ENCODE results near the gene FER1L5. TPM values are rescaled to one million over a fixed set of nuclear protein-coding genes. Genes with fewer than 3 reads are reported as not detected.

FER1L5 gene
- total and polyA plus RNA-seq, 2 of the 8 experiments (the other 6 are each of a cell fraction or from before 2014, with no cell fraction given): 0.23 to 0.88 TPM

- Histone ChIP-seq H3K23me2 (ENCODE audit: low read depth, low read length) (no peaks in the 10 kb centered on the region), H3K4me1 (replicated peaks in 1 of 4; ENCODE audit: control insufficient read depth in 3 of 4, insufficient read depth in 4 of 4, low read length in 3 of 4) (no peaks in the 10 kb centered on the region), H3K18ac (ENCODE audit: extremely low read depth, low read length) (no peak overlapping the region), H3K9me3 (ENCODE audit: insufficient read depth in 2 of 2, low read depth in 1 of 2, low read length in 1 of 2) (no peaks in the 10 kb centered on the region), H3K79me2 (ENCODE audit: control insufficient read depth in 1 of 2, insufficient read depth in 2 of 2, low read length in 2 of 2) (no peaks in the 10 kb centered on the region), H2BK12ac (ENCODE audit: low read depth, low read length) (no peak overlapping the region), H2BK20ac (ENCODE audit: low read length) (no peak overlapping the region), H4K8ac (ENCODE audit: extremely low read depth, insufficient read depth, low read length) (no peak overlapping the region), H2BK5ac (ENCODE audit: low read depth, low read length) (no peak overlapping the region; the same call in 1 of the 2 replicates), H3K14ac (ENCODE audit: insufficient read length) (no peak overlapping the region), H4K5ac (ENCODE audit: insufficient read length, low read depth, low read length) (no peak overlapping the region), H3K4me3 (ENCODE audit: extremely low read depth in 1 of 4, insufficient read depth in 2 of 4, low read depth in 3 of 4, low read length in 4 of 4) (no peak overlapping the region), H3K9ac (replicated peaks in 1 of 4; ENCODE audit: extremely low read depth in 1 of 4, low read depth in 3 of 4, low read length in 3 of 4) (no peak overlapping the region), H3K4me2 (ENCODE audit: insufficient read depth in 1 of 2, low read depth in 2 of 2, low read length in 2 of 2) (no peak overlapping the region), H3K79me1 (ENCODE audit: low read depth, low read length) (no peaks in the 10 kb centered on the region), H3K4ac (replicated peaks; ENCODE audit: insufficient read length, low read depth, low read length) (no peak overlapping the region), H4K91ac (replicated peaks; ENCODE audit: insufficient read length, low read length) (no peak overlapping the region), H3K27me3 (replicated peaks in 1 of 4; ENCODE audit: control insufficient read depth in 3 of 4, extremely low read depth in 1 of 4, insufficient read depth in 3 of 4, low read length in 3 of 4) (no peaks in the 10 kb centered on the region), H4K20me1 (replicated peaks in 1 of 2; ENCODE audit: control insufficient read depth in 1 of 2, insufficient read depth in 2 of 2, low read length in 2 of 2) (no peaks in the 10 kb centered on the region), H3K27ac (ENCODE audit: low read depth, low read length) (no peak overlapping the region; the same call in 1 of the 2 replicates), H2BK15ac (ENCODE audit: low read length) (no peak overlapping the region), H2AFZ (ENCODE audit: low read length) (no peak overlapping the region), H3K56ac (replicated peaks; ENCODE audit: insufficient read length, low read depth, low read length) (no peak overlapping the region), H3K23ac (ENCODE audit: insufficient read length) (no peak overlapping the region), H2AK5ac (ENCODE audit: low read depth, low read length) (no peak overlapping the region), H3K36me3 (ENCODE audit: control insufficient read depth in 2 of 4, insufficient read depth in 4 of 4, low read length in 3 of 4) (no peaks in the 10 kb centered on the region), H2BK120ac (replicated peaks; ENCODE audit: low read depth, low read length) (no peak overlapping the region)
- POLR2A ChIA-PET (ENCODE audit: partially characterized antibody): interaction anchor here (0.9 kb wide), 1 partner anchor 14 kb away, joined by 4 read pairs; no protein-coding TSS in a partner anchor
- 96% methylated on average over 12 of the region's 14 CpGs; no CpG with 5 or more reads in 1 of the 2 experiments for WGBS, 2 experiments (ENCODE audit: extremely low coverage in 1 of 2, insufficient coverage in 1 of 2, insufficient read length in 1 of 2, insufficient replicate concordance in 2 of 2, low coverage in 1 of 2, low lambda C conversion rate in 2 of 2, missing lambda C conversion rate in 1 of 2)
- CTCF ChIA-PET (ENCODE audit: partially characterized antibody): interaction anchor here (0.6 to 1.3 kb wide), 3 partner anchors 13 to 89 kb away, joined by 3 to 4 read pairs (median 3); no protein-coding TSS in a partner anchor
- DNase-seq (ENCODE audit: low read depth in 1 of 2, low spot score in 2 of 2): no peak
- FAIRE-seq: no peak
- TF ChIP-seq PHF8 (conservative IDR thresholded peaks at IDR 0.05; ENCODE audit: low read depth, low read length): no peak
- TF ChIP-seq POU5F1 (IDR thresholded peaks at IDR 0.05; ENCODE audit: low read depth, low read length): no peak
These were observed 49.8 kb downstream of the FER1L5 start for GRCh38 chr2:96692094-96692971.
